ENCODE data around the gene PEX3. TPM values are rescaled to one million over a fixed set of nuclear protein-coding genes. Genes with fewer than 3 reads are reported as not detected.

PEX3 gene
- total RNA-seq, 4 donors from 2014 or later = 4.1 to 16.6 (median 12.7) TPM

GRCh38 chr6:143490775-143491174, 40.2 kb downstream of the PEX3 start:
- TF ChIP-seq CTCF (IDR thresholded peaks at IDR 0.05) = no peak
- Histone ChIP-seq H3K36me3 (peaks cover 0 to 13% (median 0%) of the 10 kb centered on the region in 3 donors), H3K27ac (no peak overlapping the region), H3K9me3 (no peaks in the 10 kb centered on the region), H3K4me3 (no peak overlapping the region), H3K4me1 (no peaks in the 10 kb centered on the region), H3K27me3 (no peaks in the 10 kb centered on the region)
- DNase-seq = no peak

GRCh38 chr6:143496974-143497373, 46.4 kb downstream of the PEX3 start:
- H3K27me3 ChIP-seq = no peaks in the 10 kb centered on the region
- no peaks in the 10 kb centered on the region for H3K4me1 ChIP-seq
- TF ChIP-seq CTCF (IDR thresholded peaks at IDR 0.05) (no peak), POLR2A (IDR thresholded peaks at IDR 0.05) (no peak)
- H3K36me3 ChIP-seq = peaks cover 0 to 62% (median 0%) of the 10 kb centered on the region in 3 donors
- H3K9me3 ChIP-seq = no peaks in the 10 kb centered on the region
- H3K27ac ChIP-seq = no peak overlapping the region
- no peak overlapping the region for H3K4me3 ChIP-seq
- no peak for DNase-seq

- Histone ChIP-seq H3K9me3 (no peaks in the 10 kb centered on the region), H3K36me3 (peaks cover 0 to 75% (median 0%) of the 10 kb centered on the region in 3 donors), H3K27ac (no peak overlapping the region), H3K4me3 (no peak overlapping the region), H3K4me1 (no peaks in the 10 kb centered on the region), H3K27me3 (no peaks in the 10 kb centered on the region)
- DNase-seq = no peak
- TF ChIP-seq POLR2A (IDR thresholded peaks at IDR 0.05) (no peak), CTCF (IDR thresholded peaks at IDR 0.05) (no peak)
These were observed 47.8 kb downstream of the PEX3 start for GRCh38 chr6:143498428-143498827.

- TF ChIP-seq POLR2A (IDR thresholded peaks at IDR 0.05) (no peak), CTCF (IDR thresholded peaks at IDR 0.05) (no peak)
- peaks cover 0 to 86% (median 0%) of the 10 kb centered on the region in 3 donors for H3K36me3 ChIP-seq
These were observed 51.2 kb downstream of the PEX3 start for GRCh38 chr6:143501851-143502250.

GRCh38 chr6:143504369-143504768, 53.8 kb downstream of the PEX3 start:
- H3K9me3 ChIP-seq = no peaks in the 10 kb centered on the region
- peaks cover 0 to 72% (median 0%) of the 10 kb centered on the region in 3 donors for H3K36me3 ChIP-seq
- no peaks in the 10 kb centered on the region for H3K27me3 ChIP-seq
- H3K4me1 ChIP-seq = peaks cover 0 to 14% (median 0%) of the 10 kb centered on the region in 4 donors
- no peak overlapping the region for H3K27ac ChIP-seq
- H3K4me3 ChIP-seq = no peak overlapping the region
- TF ChIP-seq POLR2A (IDR thresholded peaks at IDR 0.05) (no peak), CTCF (IDR thresholded peaks at IDR 0.05) (no peak)
- no peak for DNase-seq

More at GRCh38 chr6:143501851-143502250, 51.2 kb downstream of the PEX3 start:
- Histone ChIP-seq H3K27me3 (no peaks in the 10 kb centered on the region), H3K27ac (no peak overlapping the region), H3K4me3 (no peak overlapping the region), H3K9me3 (no peaks in the 10 kb centered on the region), H3K4me1 (no peaks in the 10 kb centered on the region)
- DNase-seq = no peak

GRCh38 chr6:143505111-143505510, 54.5 kb downstream of the PEX3 start:
- TF ChIP-seq POLR2A (IDR thresholded peaks at IDR 0.05) (no peak), CTCF (IDR thresholded peaks at IDR 0.05) (no peak)
- Histone ChIP-seq H3K4me3 (no peak overlapping the region), H3K4me1 (peaks cover 0 to 22% (median 0%) of the 10 kb centered on the region in 4 donors), H3K9me3 (no peaks in the 10 kb centered on the region), H3K36me3 (peaks cover 0 to 68% (median 0%) of the 10 kb centered on the region in 3 donors), H3K27ac (no peak overlapping the region), H3K27me3 (no peaks in the 10 kb centered on the region)
- no peak for DNase-seq
